Measurements from ENCODE around the gene OR2AE1.

GRCh38 chr7:99919814-99920112 is 42.9 kb upstream of the OR2AE1 start:
- peak in 1 of 4 experiments; percentile 5 for TF ChIP-seq CTCF (IDR thresholded peaks at IDR 0.05)
- TF ChIP-seq POLR2A (IDR thresholded peaks at IDR 0.05), result no peak
